Ammon's horn (tissue), 1 donor: ENCODE data around the gene COG2.
"Not testable (repeated sequence)": the region's sequence is repeated elsewhere in the genome, so short reads cannot be mapped to it uniquely, and the experiment has no call there.

ENCODE experiments used
- DNase-seq: peaks from one replicate; pipeline ENCODE4 v3.0.0-alpha.2; 2016; ENCODE audit warnings: low spot score

The COG2 gene

GRCh38 chr1:230713915-230714764, 71.9 kb downstream of the COG2 start, which contains the start of gene AGT:
Gene AGT (minus strand): TSS chr1:230714122. CDS start chr1:230710823, 3,299 bp downstream.
- DNase-seq = peak; percentile 93

- no peak for DNase-seq
Observed at GRCh38 chr1:230715510-230715909, 73.2 kb downstream of the COG2 start.

- not testable (repeated sequence) for DNase-seq
Observed at GRCh38 chr1:230716453-230716852, 74.2 kb downstream of the COG2 start.

- no peak for DNase-seq
Observed at GRCh38 chr1:230717251-230717650, 75.0 kb downstream of the COG2 start.

GRCh38 chr1:230721849-230722522, 79.7 kb downstream of the COG2 start:
- DNase-seq = not testable (repeated sequence)

GRCh38 chr1:230725256-230726012, 83.2 kb downstream of the COG2 start:
- DNase-seq = no peak

- peak; percentile 74 for DNase-seq
Observed at GRCh38 chr1:230728710-230729392, 86.6 kb downstream of the COG2 start.

GRCh38 chr1:230730977-230731376, 88.7 kb downstream of the COG2 start:
- DNase-seq = no peak

GRCh38 chr1:230735447-230735846, 93.2 kb downstream of the COG2 start:
- DNase-seq = no peak

GRCh38 chr1:230737622-230738262, 95.5 kb downstream of the COG2 start:
- no peak for DNase-seq

- DNase-seq = no peak
Observed at GRCh38 chr1:230739564-230740290, 97.4 kb downstream of the COG2 start.
